ENCODE results near the gene MBD4.
"Not testable (repeated sequence)": the region's sequence is repeated elsewhere in the genome, so short reads cannot be mapped to it uniquely, and the experiment has no call there.

MBD4 gene

DNA sequence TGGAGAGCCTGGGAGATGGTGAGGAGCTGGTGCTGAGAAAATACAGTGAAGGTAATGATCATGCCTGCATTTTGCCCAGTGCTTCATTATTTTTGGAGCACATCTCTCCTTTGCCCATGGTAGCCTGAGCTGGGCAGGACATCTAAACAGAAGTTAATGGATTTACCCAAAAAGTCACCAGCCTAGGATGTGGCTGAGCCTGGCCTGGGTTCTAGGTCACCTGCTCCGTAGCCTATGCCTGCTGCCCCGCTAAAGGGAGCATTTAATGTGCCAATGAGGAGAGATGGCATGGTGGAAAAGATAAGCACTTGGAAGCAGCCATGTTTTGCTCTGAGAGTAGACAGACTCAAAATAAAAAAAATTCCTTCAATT lies 46.9 kb upstream of the MBD4 start:
- Histone ChIP-seq H2BK5ac (ENCODE audit: low read length) (no peak overlapping the region), H3K27me3 (ENCODE audit: control insufficient read depth in 3 of 3, insufficient read depth in 3 of 3, low read depth in 1 of 3, low read length in 3 of 3) (no peaks in the 10 kb centered on the region), H2BK12ac (ENCODE audit: low read length) (no peak overlapping the region), H3K18ac (ENCODE audit: low read length) (peak overlapping the region; percentile 71), H3K14ac (ENCODE audit: low read length) (no peak overlapping the region), H3K36me3 (replicated peaks in 1 of 2; ENCODE audit: control insufficient read depth in 2 of 2, insufficient read depth in 2 of 2, low read length in 2 of 2) (peaks cover 4 to 53% of the 10 kb centered on the region in 2 donors), H2BK120ac (ENCODE audit: low read depth, low read length) (no peak overlapping the region), H3K9ac (ENCODE audit: low read depth, low read length, poor library complexity) (no peak overlapping the region), H4K91ac (ENCODE audit: low read depth, low read length, poor library complexity) (no peak overlapping the region), H2BK15ac (ENCODE audit: low read length) (no peak overlapping the region), H3K4me1 (ENCODE audit: control insufficient read depth in 2 of 2, insufficient read depth in 1 of 2, low read depth in 1 of 2, low read length in 2 of 2) (peaks cover 9 to 22% of the 10 kb centered on the region in 2 donors), H4K8ac (ENCODE audit: low read depth, low read length) (no peak overlapping the region), H3K27ac (replicated peaks; ENCODE audit: low read length) (peak overlapping the region; percentile 84), H3K79me1 (ENCODE audit: low read depth, low read length) (no peaks in the 10 kb centered on the region), H2AFZ (ENCODE audit: low read length) (no peak overlapping the region), H3K4me3 (ENCODE audit: low read length in 2 of 2) (no peak overlapping the region), H3K4ac (ENCODE audit: low read length) (no peak overlapping the region), H3K23ac (ENCODE audit: low read depth, low read length, poor library complexity) (no peak overlapping the region), H2AK5ac (ENCODE audit: low read depth, low read length) (no peak overlapping the region), H3K4me2 (ENCODE audit: insufficient read depth, low read length, poor library complexity, severe bottlenecking) (no peak overlapping the region), H3K9me3 (replicated peaks in 1 of 2; ENCODE audit: control insufficient read depth in 2 of 2, insufficient read depth in 1 of 2, low read depth in 1 of 2, low read length in 2 of 2) (no peaks in the 10 kb centered on the region)
- no CpG with 5 or more reads among the region's 2 CpGs for WGBS, 2 donors (ENCODE audit: extremely low coverage in 2 of 2, insufficient read length in 2 of 2, insufficient replicate concordance in 1 of 2)
- no peak for DNase-seq (ENCODE audit: low spot score)

DNA sequence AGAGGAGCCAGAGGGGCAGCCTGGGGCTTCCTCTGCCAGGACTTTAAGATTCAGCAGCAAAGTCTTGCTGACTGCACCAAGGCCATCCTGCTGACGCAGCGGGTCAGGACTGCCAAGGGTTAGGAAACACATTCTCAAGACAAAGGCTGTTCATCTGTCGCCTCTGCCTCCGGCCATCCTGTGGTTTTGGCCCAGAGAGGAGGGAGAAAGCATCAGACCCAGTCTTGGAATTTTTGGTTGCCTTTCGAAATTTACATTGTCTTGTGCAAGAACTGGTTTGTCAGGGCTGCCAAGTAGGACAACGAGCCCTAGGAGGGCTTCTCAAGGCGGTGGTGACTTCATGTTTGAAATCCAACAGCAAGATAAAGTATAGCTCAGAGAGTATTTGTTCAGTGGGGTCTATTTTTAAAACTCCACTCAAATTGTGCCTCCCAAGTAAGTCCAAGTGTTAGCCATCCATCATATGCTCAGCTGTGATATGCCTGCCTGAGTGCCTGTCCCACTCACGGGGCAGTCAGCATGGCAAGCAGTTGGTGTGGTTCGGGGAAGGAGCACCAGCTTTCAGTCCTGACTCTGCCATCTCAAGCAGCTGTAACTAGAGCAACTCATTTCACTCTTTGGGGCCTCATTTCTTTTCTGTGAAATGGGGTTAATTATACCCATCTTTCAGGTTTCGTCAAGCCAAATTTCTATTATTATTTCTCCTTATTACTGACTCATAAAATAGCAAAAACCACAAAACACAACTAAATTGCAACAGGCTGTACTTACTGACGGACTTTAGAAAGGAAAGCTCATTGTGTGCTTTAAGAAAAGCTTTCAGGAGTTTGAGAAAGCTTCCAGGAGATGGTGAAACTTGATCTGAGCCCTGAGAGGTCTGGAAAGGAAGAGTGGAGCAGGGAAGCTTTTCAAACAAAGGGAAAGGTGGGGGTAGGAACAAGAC lies 46.2 kb upstream of the MBD4 start:
- Histone ChIP-seq H2AK5ac (ENCODE audit: low read depth, low read length) (peak overlapping the region; percentile 27), H3K18ac (ENCODE audit: low read length) (peak overlapping the region; percentile 86), H4K8ac (ENCODE audit: low read depth, low read length) (no peak overlapping the region), H2BK5ac (ENCODE audit: low read length) (peak overlapping the region; percentile 7), H2AFZ (ENCODE audit: low read length) (no peak overlapping the region), H3K4me1 (ENCODE audit: control insufficient read depth in 2 of 2, insufficient read depth in 1 of 2, low read depth in 1 of 2, low read length in 2 of 2) (peaks cover 9 to 22% of the 10 kb centered on the region in 2 donors), H3K36me3 (replicated peaks in 1 of 2; ENCODE audit: control insufficient read depth in 2 of 2, insufficient read depth in 2 of 2, low read length in 2 of 2) (peaks cover 4 to 54% of the 10 kb centered on the region in 2 donors), H3K27ac (replicated peaks; ENCODE audit: low read length) (peak overlapping the region; percentile 84), H3K9me3 (replicated peaks in 1 of 2; ENCODE audit: control insufficient read depth in 2 of 2, insufficient read depth in 1 of 2, low read depth in 1 of 2, low read length in 2 of 2) (no peaks in the 10 kb centered on the region), H3K14ac (ENCODE audit: low read length) (no peak overlapping the region), H3K9ac (ENCODE audit: low read depth, low read length, poor library complexity) (no peak overlapping the region), H4K91ac (ENCODE audit: low read depth, low read length, poor library complexity) (peak overlapping the region; percentile 3), H2BK15ac (ENCODE audit: low read length) (no peak overlapping the region), H3K79me1 (ENCODE audit: low read depth, low read length) (no peaks in the 10 kb centered on the region), H3K27me3 (ENCODE audit: control insufficient read depth in 3 of 3, insufficient read depth in 3 of 3, low read depth in 1 of 3, low read length in 3 of 3) (no peaks in the 10 kb centered on the region), H3K4me2 (ENCODE audit: insufficient read depth, low read length, poor library complexity, severe bottlenecking) (no peak overlapping the region), H2BK120ac (ENCODE audit: low read depth, low read length) (no peak overlapping the region), H2BK12ac (ENCODE audit: low read length) (no peak overlapping the region), H3K23ac (ENCODE audit: low read depth, low read length, poor library complexity) (no peak overlapping the region), H3K4ac (ENCODE audit: low read length) (no peak overlapping the region), H3K4me3 (ENCODE audit: low read length in 2 of 2) (no peak overlapping the region)
- peak; percentile 33 for DNase-seq (ENCODE audit: low spot score)
- WGBS, 2 donors (ENCODE audit: extremely low coverage in 2 of 2, insufficient read length in 2 of 2, insufficient replicate concordance in 1 of 2) = no CpG with 5 or more reads among the region's 11 CpGs

DNA sequence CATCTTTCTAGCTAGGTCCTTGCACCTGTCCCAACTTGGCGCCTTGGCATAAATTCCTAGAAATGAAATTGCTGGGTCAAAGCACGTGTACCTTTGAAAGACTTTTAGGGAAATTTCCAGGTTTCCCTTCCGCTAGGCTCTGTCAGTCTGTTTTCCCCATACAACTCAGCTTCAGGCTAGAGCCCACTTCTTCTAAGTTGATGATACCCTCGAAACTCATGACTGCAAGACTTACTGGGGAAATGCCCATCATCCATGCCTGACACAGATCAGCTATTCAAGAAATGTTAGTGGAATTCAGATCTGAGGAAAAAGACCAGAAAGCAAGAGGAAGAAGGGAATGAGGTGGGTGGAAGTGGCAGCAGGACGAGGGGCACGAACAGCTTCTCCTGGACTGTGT lies 45.4 kb upstream of the MBD4 start:
- not testable (repeated sequence) for H4K8ac ChIP-seq (ENCODE audit: low read depth, low read length); H4K91ac ChIP-seq (ENCODE audit: low read depth, low read length, poor library complexity); H3K9ac ChIP-seq (ENCODE audit: low read depth, low read length, poor library complexity); H2BK15ac ChIP-seq (ENCODE audit: low read length); H3K4me2 ChIP-seq (ENCODE audit: insufficient read depth, low read length, poor library complexity, severe bottlenecking); H3K4me3 ChIP-seq (ENCODE audit: low read length in 2 of 2); H2AK5ac ChIP-seq (ENCODE audit: low read depth, low read length); H3K14ac ChIP-seq (ENCODE audit: low read length); H2AFZ ChIP-seq (ENCODE audit: low read length); H2BK120ac ChIP-seq (ENCODE audit: low read depth, low read length); H3K9me3 ChIP-seq (replicated peaks in 1 of 2; ENCODE audit: control insufficient read depth in 2 of 2, insufficient read depth in 1 of 2, low read depth in 1 of 2, low read length in 2 of 2); H3K4ac ChIP-seq (ENCODE audit: low read length); H2BK12ac ChIP-seq (ENCODE audit: low read length); H3K79me1 ChIP-seq (ENCODE audit: low read depth, low read length); H3K23ac ChIP-seq (ENCODE audit: low read depth, low read length, poor library complexity); H3K18ac ChIP-seq (ENCODE audit: low read length); DNase-seq (ENCODE audit: low spot score); H2BK5ac ChIP-seq (ENCODE audit: low read length); H3K27ac ChIP-seq (replicated peaks; ENCODE audit: low read length); H3K27me3 ChIP-seq (ENCODE audit: control insufficient read depth in 3 of 3, insufficient read depth in 3 of 3, low read depth in 1 of 3, low read length in 3 of 3)
- WGBS, 2 donors (ENCODE audit: extremely low coverage in 2 of 2, insufficient read length in 2 of 2, insufficient replicate concordance in 1 of 2) = no CpG with 5 or more reads among the region's 6 CpGs
- peaks cover 7 to 56% of the 10 kb centered on the region in 2 donors for H3K36me3 ChIP-seq (replicated peaks in 1 of 2; ENCODE audit: control insufficient read depth in 2 of 2, insufficient read depth in 2 of 2, low read length in 2 of 2)
- peaks cover 9 to 19% of the 10 kb centered on the region in 2 donors for H3K4me1 ChIP-seq (ENCODE audit: control insufficient read depth in 2 of 2, insufficient read depth in 1 of 2, low read depth in 1 of 2, low read length in 2 of 2)

DNA sequence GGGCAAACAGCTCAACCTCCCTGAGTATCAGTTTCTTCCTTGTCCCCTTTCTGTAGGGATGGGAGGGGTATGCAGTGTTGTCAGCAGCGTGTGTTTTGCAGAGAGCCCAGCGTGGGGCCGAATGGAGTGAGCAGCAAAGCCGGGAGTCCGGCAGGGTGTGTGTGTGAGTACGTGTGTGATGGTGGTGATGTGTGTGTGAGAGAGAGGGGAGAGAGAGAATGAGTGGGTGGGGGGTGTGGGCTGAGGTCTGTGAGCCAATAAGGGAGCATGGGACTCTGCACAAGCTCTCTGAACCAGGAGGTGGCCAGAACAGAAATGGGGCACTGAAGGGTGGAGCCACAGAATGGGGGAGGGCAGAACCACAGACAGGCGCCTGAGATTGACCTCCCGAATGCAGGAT lies 44.1 kb upstream of the MBD4 start:
- H3K23ac ChIP-seq (ENCODE audit: low read depth, low read length, poor library complexity) = no peak overlapping the region
- H3K36me3 ChIP-seq (replicated peaks in 1 of 2; ENCODE audit: control insufficient read depth in 2 of 2, insufficient read depth in 2 of 2, low read length in 2 of 2) = peaks cover 14 to 69% of the 10 kb centered on the region in 2 donors
- H3K79me1 ChIP-seq (ENCODE audit: low read depth, low read length) = no peaks in the 10 kb centered on the region
- no peak overlapping the region for H4K91ac ChIP-seq (ENCODE audit: low read depth, low read length, poor library complexity)
- H3K9ac ChIP-seq (ENCODE audit: low read depth, low read length, poor library complexity) = no peak overlapping the region
- H2AFZ ChIP-seq (ENCODE audit: low read length) = no peak overlapping the region
- no peak overlapping the region for H3K4ac ChIP-seq (ENCODE audit: low read length)
- peak overlapping the region; percentile 20 for H3K27ac ChIP-seq (replicated peaks; ENCODE audit: low read length)
- no peak overlapping the region for H3K4me2 ChIP-seq (ENCODE audit: insufficient read depth, low read length, poor library complexity, severe bottlenecking)
- no peak overlapping the region for H3K14ac ChIP-seq (ENCODE audit: low read length)
- no peak for DNase-seq (ENCODE audit: low spot score)
- peaks cover 9 to 19% of the 10 kb centered on the region in 2 donors for H3K4me1 ChIP-seq (ENCODE audit: control insufficient read depth in 2 of 2, insufficient read depth in 1 of 2, low read depth in 1 of 2, low read length in 2 of 2)
- 100% methylated on average over 1 of the region's 8 CpGs; no CpG with 5 or more reads in 1 of the 2 donors for WGBS, 2 donors (ENCODE audit: extremely low coverage in 2 of 2, insufficient read length in 2 of 2, insufficient replicate concordance in 1 of 2)
- H4K8ac ChIP-seq (ENCODE audit: low read depth, low read length) = no peak overlapping the region
- no peak overlapping the region for H2BK15ac ChIP-seq (ENCODE audit: low read length)
- no peaks in the 10 kb centered on the region for H3K9me3 ChIP-seq (replicated peaks in 1 of 2; ENCODE audit: control insufficient read depth in 2 of 2, insufficient read depth in 1 of 2, low read depth in 1 of 2, low read length in 2 of 2)
- H3K18ac ChIP-seq (ENCODE audit: low read length) = peak overlapping the region; percentile 15
- no peak overlapping the region for H2AK5ac ChIP-seq (ENCODE audit: low read depth, low read length)
- no peak overlapping the region for H2BK120ac ChIP-seq (ENCODE audit: low read depth, low read length)
- H2BK5ac ChIP-seq (ENCODE audit: low read length) = no peak overlapping the region
- no peaks in the 10 kb centered on the region for H3K27me3 ChIP-seq (ENCODE audit: control insufficient read depth in 3 of 3, insufficient read depth in 3 of 3, low read depth in 1 of 3, low read length in 3 of 3)
- no peak overlapping the region for H2BK12ac ChIP-seq (ENCODE audit: low read length)
- H3K4me3 ChIP-seq (ENCODE audit: low read length in 2 of 2) = peak overlapping the region in 1 of 2 donors; percentile 21
